ENCODE results near the gene CLIP1. TPM values are rescaled to one million over a fixed set of nuclear protein-coding genes. Genes with fewer than 3 reads are reported as not detected.

Gene CLIP1
- polyA plus RNA-seq, 1 donor (not counting 4 experiments of a cell fraction or from before 2014, with no cell fraction given), result 54.0 TPM

GRCh38 chr12:122283680-122284079, 138.8 kb downstream of the CLIP1 start:
- FAIRE-seq, result no peak
- H3K4me2 ChIP-seq (ENCODE audit: control insufficient read depth, extremely low read depth, insufficient read depth, low read depth, low read length), result no peak overlapping the region
- TF ChIP-seq CTCF (optimal IDR thresholded peaks at IDR 0.05 in 1 of 3, IDR thresholded peaks at IDR 0.05 in 1 of 3, conservative IDR thresholded peaks at IDR 0.05 in 1 of 3; ENCODE audit: extremely low read depth in 1 of 3, insufficient read depth in 2 of 3, low read length in 3 of 3), result no peak
- TF ChIP-seq EZH2 (IDR thresholded peaks at IDR 0.05; ENCODE audit: low read length), result no peak
- H3K36me3 ChIP-seq (ENCODE audit: control insufficient read depth in 2 of 2, extremely low read depth in 1 of 2, insufficient read depth in 2 of 2, low read length in 2 of 2), result peaks cover 3 to 8% of the 10 kb centered on the region in 2 experiments
- H3K9me3 ChIP-seq (ENCODE audit: control insufficient read depth, low read depth, low read length), result no peaks in the 10 kb centered on the region
- H4K20me1 ChIP-seq (ENCODE audit: control insufficient read depth, extremely low read depth, insufficient read depth, low read length), result no peaks in the 10 kb centered on the region
- H3K27me3 ChIP-seq (ENCODE audit: control insufficient read depth, extremely low read depth, insufficient read depth, low read length), result no peaks in the 10 kb centered on the region
- H3K79me2 ChIP-seq (ENCODE audit: control insufficient read depth, insufficient read depth, low read length), result no peaks in the 10 kb centered on the region
- H2AFZ ChIP-seq (ENCODE audit: control insufficient read depth, low read length), result no peak overlapping the region
- H3K4me3 ChIP-seq (ENCODE audit: control insufficient read depth in 2 of 3, extremely low read depth in 1 of 3, insufficient read depth in 2 of 3, low read depth in 1 of 3, low read length in 3 of 3), result no peak overlapping the region
- no peak overlapping the region for H3K27ac ChIP-seq (ENCODE audit: control insufficient read depth, insufficient read depth, low read length)
- no peaks in the 10 kb centered on the region for H3K9me1 ChIP-seq (ENCODE audit: control insufficient read depth, extremely low read depth, insufficient read depth, low read length)
- H3K4me1 ChIP-seq (ENCODE audit: control insufficient read depth, extremely low read depth, insufficient read depth, low read length), result no peaks in the 10 kb centered on the region
- DNase-seq (ENCODE audit: low read depth, low spot score), result no peak
- H3K9ac ChIP-seq (ENCODE audit: control insufficient read depth, extremely low read depth, insufficient read depth, low read length), result no peak overlapping the region
- dilution Hi-C loops (cut with MboI; ENCODE audit: extremely low pct_ligation_motif_present, low sequenced_read_pairs), result no loop called here

GRCh38 chr12:122282061-122282460, 140.4 kb downstream of the CLIP1 start:
- Histone ChIP-seq H4K20me1 (ENCODE audit: control insufficient read depth, extremely low read depth, insufficient read depth, low read length) (no peaks in the 10 kb centered on the region), H3K9me3 (ENCODE audit: control insufficient read depth, low read depth, low read length) (no peaks in the 10 kb centered on the region), H3K4me1 (ENCODE audit: control insufficient read depth, extremely low read depth, insufficient read depth, low read length) (no peaks in the 10 kb centered on the region), H2AFZ (ENCODE audit: control insufficient read depth, low read length) (no peak overlapping the region), H3K4me3 (ENCODE audit: control insufficient read depth in 2 of 3, extremely low read depth in 1 of 3, insufficient read depth in 2 of 3, low read depth in 1 of 3, low read length in 3 of 3) (no peak overlapping the region), H3K27ac (ENCODE audit: control insufficient read depth, insufficient read depth, low read length) (no peak overlapping the region), H3K27me3 (ENCODE audit: control insufficient read depth, extremely low read depth, insufficient read depth, low read length) (no peaks in the 10 kb centered on the region), H3K36me3 (ENCODE audit: control insufficient read depth in 2 of 2, extremely low read depth in 1 of 2, insufficient read depth in 2 of 2, low read length in 2 of 2) (peaks cover 10 to 16% of the 10 kb centered on the region in 2 experiments), H3K4me2 (ENCODE audit: control insufficient read depth, extremely low read depth, insufficient read depth, low read depth, low read length) (no peak overlapping the region), H3K79me2 (ENCODE audit: control insufficient read depth, insufficient read depth, low read length) (no peaks in the 10 kb centered on the region), H3K9ac (ENCODE audit: control insufficient read depth, extremely low read depth, insufficient read depth, low read length) (no peak overlapping the region), H3K9me1 (ENCODE audit: control insufficient read depth, extremely low read depth, insufficient read depth, low read length) (no peaks in the 10 kb centered on the region)
- DNase-seq (ENCODE audit: low read depth, low spot score) (no peak), FAIRE-seq (peak; percentile 13)
- no peak for TF ChIP-seq CTCF (optimal IDR thresholded peaks at IDR 0.05 in 1 of 3, IDR thresholded peaks at IDR 0.05 in 1 of 3, conservative IDR thresholded peaks at IDR 0.05 in 1 of 3; ENCODE audit: extremely low read depth in 1 of 3, insufficient read depth in 2 of 3, low read length in 3 of 3)
- TF ChIP-seq EZH2 (IDR thresholded peaks at IDR 0.05; ENCODE audit: low read length), result no peak
- dilution Hi-C loops (cut with MboI; ENCODE audit: extremely low pct_ligation_motif_present, low sequenced_read_pairs), result no loop called here
